Putamen (tissue), 1 donor: ENCODE measurements around the gene ZBTB46.

Experiments used
- DNase-seq: peaks from one replicate; pipeline ENCODE4 v3.0.0-alpha.2; 2016; ENCODE audit warnings: low spot score

ZBTB46 gene

DNA sequence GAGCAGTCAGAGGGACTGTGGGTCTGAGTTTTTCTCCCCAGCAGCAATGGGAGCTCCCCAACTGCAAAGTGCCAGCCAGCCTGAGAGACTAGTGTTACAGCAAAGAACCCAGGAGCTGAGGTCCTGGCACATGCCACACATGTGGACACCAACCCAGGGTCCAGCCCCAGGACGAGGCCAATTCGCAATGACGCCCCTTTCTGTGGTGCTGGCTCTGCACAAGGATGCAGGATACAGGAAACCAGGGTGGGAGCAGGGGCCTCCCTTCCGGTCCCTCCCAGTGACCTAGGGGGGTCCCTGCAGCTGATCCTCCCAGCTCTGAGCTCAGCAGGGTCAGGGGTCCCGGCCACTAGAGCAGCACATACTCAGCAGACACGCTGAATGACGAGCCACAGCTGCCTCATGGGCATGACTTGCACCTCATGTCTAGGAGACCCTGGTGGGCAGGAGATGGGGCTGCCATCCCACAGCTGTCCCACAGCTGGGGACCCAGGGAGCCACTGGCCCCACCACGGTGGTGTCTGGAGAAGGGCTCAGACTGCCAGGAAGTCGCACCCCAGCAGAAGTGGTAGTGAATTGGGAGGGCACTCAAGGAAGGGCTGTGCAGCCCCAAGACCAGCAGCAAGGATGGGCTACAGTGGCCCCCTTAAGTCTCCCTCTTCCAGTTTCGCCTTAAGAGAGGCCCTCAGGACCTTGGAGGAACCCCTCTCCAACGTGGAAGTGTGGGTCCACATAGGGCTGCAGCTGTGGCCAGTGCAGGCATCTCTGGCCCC is 126.9 kb downstream of the ZBTB46 start:
- DNase-seq, result no peak

DNA sequence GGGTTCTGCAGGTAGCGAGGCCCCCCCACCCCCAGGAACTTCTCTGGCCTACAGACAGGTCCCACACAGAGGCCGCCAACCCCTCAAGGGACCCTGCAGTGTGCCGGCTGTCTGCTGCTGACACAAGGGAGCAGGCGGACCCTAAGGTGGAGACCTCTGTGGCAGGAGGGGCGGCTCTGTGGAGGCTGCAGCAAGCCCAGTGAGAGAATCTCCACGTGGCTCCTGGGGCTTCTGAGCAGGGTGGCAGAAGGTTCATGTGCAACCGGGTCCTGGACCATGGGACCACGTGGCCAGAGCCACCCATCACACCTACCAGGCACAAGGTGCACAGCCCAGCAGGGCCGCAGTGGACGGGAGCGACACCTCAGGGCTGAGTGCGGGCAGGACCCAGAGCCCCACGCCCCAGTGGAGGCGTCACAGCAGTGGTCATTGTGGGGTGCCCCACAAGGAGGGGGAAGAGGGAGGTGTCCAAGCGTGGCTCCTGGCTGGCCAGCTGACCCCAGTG is 127.5 kb downstream of the ZBTB46 start:
- no peak for DNase-seq

DNA sequence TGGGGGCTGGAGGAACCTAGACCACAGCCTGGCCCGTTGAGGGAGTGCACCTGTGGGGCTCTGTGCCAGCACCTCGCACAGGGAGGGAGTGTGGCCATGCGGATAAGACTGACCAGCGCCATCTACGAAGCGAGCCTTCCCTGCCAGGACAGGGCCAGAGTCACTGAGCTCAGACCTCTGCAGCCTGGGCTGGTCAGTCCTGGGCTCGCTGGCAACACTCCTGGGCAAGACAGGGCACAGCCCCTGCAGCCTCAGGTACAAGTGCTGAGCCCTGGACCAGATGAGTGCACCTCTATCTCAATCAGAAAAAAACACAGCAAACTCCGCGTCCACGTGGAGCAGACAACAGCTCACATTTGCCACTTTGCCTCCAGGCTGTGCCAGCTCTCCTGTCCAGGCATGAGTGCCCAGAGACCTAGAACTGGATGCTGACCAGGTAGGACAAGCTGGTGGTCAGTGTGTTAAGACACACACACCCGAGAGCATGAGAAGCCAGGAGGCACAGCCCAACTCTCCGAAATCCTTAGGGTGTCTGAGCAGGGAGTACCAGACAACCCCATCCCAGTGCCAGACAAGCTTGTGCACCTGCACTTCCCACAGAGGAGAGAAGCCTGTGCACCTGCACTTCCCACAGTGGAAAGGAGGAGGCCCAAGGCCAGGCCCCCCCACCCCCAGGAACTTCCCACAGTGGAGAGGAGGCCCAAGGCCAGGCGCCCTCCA is 128.2 kb downstream of the ZBTB46 start:
- DNase-seq, result no peak

DNA sequence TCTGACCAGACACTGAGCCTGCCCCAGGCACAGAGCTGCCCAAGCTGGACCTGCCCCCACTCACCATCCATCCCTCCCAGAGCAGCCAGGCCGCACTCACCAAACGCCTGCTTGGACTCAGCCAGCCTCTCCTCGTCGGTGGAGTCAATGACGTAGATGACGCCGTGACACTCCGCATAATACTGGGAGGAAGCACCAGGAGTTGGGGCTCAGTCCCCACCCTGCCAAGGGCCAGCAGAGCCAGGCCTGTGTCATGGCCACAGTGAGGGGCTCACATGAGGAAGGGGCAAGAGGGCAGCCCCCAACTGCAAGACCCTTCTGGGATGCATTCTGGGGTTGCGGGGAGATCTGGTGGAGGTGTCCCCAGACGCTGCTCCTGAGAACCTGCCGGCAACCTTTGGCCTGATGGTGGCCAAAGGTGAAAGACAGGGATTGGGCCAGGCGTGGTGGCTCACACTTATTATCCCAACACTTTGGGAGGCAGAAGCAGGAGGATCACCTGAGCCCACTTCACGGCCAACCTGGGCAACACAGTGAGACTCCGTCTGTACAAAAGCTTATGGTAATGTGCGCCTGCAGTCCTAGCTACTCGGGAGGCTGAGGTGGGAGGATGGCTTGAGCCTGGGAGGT is 128.9 kb downstream of the ZBTB46 start:
- no peak for DNase-seq

DNA sequence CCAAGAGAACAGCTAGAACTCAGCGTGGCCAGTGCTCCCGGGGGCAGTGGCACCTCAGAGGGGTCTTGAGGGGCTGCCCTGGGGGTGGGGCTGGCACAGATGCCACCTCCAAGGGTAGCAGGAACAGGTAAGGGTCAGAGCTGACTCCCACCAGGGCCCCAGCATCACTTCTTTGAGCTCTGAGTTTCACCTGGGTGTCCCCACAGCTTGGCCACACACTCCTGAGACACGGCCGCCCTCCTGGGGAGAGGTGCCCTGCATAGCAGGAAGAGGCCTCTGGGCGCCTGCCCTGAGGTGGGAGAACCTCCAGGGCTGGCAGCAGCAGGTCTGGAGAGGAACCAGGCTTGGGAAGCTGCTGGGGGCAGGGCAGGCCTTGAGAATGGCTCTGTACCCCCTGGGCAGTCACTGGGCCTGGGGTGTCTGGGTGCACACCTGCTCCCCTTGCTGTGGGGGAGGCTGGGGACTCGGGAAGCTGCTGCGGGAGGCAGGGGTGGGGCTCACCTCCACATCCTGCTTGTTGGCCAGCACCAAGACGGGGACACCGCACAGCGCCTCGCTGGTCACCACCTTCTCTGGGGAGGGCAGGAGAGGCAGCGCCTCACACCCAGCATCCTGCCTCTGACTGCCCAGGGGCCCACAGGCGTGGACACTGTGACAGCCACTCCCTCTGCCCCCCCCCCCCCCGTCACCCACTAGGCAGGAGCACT is 129.6 kb downstream of the ZBTB46 start:
- no peak for DNase-seq

DNA sequence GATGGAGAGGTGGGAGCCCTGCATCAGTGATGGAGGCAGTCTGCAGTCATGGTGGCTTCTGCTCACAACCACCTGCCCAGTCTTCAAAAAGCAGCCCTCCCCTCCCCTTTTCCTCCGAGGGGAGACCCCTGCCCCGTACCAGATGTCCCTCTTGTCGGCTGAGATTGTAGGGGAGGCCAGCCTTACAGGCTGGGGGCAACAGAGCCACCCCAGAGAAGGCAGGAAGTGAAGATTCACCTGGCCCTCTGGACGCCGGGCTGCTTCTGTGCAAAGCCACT is 130.1 kb downstream of the ZBTB46 start:
- no peak for DNase-seq

DNA sequence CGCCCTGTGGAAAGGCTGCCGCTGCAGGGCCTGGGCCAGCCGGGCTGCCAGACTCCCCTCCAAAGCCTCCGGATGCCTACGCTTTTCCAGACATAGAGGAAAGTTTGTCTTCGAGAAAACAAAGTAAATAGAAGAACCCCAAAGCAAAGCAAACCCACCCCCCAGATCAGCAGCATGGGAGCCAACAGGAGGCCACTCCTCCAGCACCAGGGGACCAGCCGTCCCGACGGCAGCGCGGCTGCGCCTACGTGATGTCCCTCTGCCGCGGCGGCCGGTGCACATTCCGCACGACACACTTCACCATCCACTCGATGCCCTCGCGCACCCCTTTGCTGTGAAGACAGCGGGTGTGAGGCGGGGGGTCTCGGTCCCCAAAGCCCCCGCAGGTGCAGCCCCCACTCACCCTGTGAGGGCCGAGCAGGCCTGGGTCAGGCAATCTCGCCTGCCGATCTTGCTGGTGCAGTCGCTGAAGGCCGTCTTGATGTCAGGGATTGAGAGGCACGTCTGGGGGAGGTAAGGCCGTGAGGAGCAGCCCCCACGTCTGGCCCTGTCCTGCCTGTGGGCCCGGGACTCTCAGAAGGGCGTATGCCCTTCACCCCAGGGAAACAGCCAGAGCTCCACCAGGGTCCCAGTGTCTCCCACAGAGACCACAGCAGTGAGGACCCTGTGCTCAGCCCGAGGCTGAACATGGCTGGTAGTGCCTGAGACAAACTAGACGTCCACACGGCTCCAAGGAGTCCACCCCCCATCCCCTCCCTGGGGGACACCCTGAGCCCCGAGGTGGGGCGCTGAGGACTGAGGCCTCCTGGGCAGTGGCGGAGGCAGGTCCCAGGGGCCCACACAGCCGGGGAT is 130.6 kb downstream of the ZBTB46 start:
- no peak for DNase-seq

DNA sequence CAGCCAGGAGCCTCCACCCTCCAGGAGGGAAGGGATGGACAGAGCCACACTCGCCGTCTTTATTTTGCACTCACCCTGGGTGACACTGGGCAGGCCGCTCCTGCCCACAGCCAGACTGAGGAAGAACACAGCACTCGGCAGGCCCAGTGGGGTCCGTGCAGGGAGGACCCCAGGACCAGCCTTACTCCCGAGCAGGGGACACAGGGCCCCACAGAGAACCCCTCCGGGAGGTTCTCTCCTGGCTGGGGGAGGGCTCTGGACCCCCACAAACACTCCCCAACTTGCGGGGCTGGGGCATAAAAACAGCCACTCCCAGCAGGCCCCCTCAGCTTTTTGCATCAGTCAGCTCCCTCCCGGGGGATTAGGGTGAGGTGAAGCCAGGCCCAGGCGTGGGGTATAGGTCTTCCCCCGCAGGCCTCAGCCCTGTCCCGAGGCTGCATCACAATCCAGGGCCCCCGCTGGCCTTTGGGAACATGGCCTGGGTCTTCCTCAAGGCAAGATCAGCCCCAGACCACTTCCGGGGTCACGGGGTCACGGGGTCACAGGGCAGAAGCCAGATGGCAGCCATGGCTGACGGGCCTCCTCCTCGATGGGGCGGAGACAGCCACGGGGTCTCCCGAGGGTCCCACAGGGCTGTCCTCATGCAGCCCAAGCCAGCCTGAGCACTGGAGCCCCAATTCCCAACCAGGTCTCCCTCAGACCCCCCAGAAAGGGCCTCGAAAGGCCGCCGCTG is 131.4 kb downstream of the ZBTB46 start:
- DNase-seq, result no peak

DNA sequence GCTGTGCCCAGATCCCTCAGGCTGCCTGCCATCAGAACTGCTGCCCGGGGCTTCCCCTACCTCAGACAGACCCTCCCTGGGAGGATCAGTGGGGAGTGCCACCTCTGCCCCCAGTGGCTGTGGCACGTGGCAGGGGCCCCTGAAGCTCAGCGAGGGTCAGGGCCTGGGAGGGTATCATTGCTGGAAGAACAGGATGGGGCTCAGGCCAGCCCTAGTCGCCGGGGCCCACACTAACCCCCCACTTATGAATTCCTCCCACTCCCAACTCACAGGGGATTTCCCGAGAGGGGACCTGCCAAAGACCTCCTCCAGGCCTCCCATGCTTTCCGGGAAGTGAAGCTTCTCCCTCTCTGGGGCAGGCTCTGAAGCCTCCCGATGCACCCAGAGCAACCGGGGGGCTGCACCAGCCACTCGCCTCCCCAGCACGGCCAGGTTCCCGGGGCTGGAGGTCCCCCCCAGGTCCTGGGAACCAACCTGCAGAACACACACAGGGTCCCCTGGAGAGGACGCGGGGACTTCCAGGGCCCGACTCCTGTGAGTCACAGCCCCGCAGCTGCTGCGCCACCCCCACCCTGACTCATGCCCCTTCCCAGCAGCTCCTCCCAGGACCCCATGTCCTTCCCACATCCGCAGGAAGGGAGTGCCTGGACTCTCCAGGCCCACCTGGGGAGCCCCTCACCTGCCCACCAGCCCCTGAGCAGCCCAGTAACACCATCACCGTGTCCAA is 132.2 kb downstream of the ZBTB46 start:
- no peak for DNase-seq

DNA sequence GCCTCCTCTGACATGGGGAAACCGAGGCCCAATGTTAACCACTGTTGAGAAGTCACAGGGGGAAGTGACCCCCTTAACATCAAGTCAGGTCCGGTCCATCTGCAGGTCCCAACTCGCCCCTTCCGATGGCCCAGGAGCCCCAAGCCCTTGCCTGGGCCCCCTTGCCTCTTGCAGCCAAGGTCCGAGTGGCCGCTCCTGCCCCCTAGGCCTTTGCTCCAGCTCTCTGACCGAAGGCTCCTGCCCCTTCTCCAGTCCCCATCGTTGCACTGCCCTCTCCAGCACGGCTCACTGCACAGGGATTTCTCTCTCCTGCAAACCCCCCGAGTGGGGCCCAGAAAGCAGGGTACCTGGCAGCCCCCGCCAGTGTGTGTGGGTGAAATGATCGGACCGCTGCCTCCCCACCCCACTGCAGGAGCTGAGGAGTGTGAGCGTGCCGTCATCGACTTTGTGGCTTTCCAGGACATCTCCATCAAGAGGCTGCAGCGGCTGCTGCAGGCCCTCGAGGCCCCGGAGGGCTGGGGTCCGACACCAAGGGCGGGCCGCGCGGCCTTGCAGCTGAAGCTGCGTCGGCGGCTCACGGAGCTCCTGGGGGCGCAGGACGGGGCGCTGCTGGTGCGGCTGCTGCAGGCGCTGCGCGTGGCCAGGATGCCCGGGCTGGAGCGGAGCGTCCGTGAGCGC is 133.1 kb downstream of the ZBTB46 start:
- DNase-seq, result no peak

DNA sequence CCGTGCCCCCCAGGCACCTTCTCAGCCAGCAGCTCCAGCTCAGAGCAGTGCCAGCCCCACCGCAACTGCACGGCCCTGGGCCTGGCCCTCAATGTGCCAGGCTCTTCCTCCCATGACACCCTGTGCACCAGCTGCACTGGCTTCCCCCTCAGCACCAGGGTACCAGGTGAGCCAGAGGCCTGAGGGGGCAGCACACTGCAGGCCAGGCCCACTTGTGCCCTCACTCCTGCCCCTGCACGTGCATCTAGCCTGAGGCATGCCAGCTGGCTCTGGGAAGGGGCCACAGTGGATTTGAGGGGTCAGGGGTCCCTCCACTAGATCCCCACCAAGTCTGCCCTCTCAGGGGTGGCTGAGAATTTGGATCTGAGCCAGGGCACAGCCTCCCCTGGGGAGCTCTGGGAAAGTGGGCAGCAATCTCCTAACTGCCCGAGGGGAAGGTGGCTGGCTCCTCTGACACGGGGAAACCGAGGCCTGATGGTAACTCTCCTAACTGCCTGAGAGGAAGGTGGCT is 133.7 kb downstream of the ZBTB46 start:
- DNase-seq, result no peak

DNA sequence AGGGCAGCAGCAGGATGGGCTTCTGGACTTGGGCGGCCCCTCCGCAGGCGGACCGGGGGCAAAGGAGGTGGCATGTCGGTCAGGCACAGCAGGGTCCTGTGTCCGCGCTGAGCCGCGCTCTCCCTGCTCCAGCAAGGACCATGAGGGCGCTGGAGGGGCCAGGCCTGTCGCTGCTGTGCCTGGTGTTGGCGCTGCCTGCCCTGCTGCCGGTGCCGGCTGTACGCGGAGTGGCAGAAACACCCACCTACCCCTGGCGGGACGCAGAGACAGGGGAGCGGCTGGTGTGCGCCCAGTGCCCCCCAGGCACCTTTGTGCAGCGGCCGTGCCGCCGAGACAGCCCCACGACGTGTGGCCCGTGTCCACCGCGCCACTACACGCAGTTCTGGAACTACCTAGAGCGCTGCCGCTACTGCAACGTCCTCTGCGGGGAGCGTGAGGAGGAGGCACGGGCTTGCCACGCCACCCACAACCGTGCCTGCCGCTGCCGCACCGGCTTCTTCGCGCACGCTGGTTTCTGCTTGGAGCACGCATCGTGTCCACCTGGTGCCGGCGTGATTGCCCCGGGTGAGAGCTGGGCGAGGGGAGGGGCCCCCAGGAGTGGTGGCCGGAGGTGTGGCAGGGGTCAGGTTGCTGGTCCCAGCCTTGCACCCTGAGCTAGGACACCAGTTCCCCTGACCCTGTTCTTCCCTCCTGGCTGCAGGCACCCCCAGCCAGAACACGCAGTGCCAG is 134.3 kb downstream of the ZBTB46 start, which contains the start of gene TNFRSF6B:
Gene TNFRSF6B (plus strand): TSS at position 25 of the 729 bp plus-strand sequence. CDS start 116 bp downstream, at position 141.
- DNase-seq, result no peak

DNA sequence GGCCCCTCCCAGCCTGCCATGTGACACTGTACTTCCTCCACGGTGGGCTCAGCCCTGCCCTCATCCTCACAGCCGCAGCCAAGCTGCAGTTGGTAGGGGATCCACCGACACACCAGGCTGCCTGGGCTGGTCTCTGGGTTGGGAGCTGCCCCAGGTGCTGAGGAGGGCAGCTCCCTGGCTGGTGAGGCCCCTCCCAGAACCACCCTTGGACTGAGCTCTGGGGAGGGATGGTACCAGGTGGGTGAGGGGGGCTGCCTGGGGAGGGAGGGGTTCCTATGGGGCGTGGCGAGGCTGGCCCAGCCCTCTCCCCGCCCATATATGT is 134.8 kb downstream of the ZBTB46 start:
- no peak for DNase-seq

DNA sequence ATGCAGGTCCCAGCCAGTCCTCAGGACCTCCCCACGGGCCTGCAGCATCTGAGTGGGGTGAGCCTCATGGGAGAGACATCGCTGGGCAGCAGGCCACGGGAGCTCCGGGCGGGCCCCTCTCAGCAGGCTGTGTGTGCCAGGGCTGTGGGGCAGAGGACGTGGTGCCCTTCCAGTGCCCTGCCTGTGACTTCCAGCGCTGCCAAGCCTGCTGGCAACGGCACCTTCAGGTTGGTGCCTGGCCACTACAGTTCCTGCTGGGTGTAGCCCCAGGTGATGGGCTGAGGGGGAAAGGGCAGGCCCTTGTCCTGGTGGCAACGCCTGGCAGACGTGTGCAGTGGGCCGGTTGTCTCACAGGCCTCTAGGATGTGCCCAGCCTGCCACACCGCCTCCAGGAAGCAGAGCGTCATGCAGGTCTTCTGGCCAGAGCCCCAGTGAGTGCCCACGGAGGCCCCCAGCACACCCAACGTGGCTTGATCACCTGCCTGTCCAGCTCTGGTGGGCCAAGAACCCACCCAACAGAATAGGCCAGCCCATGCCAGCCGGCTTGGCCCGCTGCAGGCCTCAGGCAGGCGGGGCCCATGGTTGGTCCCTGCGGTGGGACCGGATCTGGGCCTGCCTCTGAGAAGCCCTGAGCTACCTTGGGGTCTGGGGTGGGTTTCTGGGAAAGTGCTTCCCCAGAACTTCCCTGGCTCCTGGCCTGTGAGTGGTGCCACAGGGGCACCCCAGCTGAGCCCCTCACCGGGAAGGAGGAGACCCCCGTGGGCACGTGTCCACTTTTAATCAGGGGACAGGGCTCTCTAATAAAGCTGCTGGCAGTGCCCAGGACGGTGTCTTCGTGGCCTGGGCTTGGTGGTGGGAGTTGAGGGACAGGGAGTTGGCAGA is 135.4 kb downstream of the ZBTB46 start:
- no peak for DNase-seq

DNA sequence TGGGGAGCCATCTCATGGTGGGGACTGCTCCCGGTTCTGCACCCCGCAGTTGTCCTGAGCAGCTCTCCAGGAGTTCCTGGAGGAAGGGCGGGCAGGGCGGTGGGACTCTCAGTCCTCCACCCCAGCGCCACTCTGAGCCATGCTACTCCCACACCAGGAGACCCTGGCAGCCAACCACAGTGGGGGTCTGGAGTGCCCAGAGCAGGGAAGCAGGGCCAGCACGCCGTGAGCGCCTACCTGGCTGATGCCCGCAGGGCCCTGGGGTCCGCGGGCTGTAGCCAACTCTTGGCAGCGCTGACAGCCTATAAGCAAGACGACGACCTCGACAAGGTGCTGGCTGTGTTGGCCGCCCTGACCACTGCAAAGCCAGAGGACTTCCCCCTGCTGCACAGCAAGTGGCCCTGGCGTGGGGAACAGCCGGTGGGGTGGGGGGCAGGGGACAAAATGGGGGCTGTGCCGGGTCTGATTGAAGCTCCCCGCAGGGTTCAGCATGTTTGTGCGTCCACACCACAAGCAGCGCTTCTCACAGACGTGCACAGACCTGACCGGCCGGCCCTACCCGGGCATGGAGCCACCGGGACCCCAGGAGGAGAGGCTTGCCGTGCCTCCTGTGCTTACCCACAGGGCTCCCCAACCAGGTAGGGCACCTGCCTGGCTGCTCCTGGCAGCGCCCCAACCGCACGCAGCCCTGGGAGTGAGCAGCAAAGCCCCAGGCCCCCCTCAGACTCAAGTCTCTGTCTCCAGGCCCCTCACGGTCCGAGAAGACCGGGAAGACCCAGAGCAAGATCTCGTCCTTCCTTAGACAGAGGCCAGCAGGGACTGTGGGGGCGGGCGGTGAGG is 136.3 kb downstream of the ZBTB46 start:
- no peak for DNase-seq

DNA sequence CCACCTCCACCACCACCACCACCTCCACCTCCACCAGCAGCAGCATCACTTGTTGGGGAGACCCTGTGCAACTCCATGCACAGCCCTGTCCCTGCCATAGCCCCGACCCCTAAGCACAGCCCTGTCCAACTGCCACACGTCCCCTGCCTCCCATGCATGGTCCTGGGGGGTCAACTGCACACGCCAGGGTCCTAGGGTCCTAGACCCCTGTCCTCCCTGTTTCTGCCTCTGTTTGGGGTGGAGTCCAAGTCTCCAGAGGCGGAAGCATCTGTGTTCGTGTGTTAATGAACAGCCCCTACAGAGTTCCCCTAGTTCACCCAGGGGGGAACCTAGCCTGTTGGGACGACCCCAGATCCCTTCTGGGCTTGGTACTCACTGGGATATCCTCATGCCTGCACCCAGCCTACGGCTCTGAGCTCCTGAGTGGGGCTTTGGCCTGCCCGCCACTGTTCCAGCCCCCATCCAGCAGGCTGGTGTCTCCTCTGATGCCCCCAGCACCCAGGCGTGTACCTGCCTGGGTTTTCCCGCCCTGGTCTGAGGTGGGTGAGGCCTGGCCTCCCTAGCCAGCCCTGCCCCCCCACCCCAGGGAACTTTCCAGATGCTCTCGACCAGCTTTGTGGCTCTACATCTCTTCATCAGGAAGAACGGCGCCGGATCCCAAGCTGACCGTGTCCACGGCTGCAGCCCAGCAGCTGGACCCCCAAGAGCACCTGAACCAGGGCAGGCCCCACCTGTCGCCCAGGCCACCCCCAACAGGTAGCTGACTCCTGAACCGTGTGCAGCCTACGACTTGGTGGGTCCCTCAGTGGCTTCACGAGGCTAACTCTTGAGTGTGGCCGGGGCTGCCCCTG is 137.1 kb downstream of the ZBTB46 start:
- DNase-seq, result no peak
